GM23338 (cell line): ENCODE data around the gene NAALADL2.

Experiments
- CREB1 ChIP-seq: fragments of 250-450 bp; sonication (Bioruptor Pico); IDR thresholded peaks from 2 replicates; pipeline ENCODE4 v1.5.0; 2020; ENCODE audit warnings: low read depth, mild to moderate bottlenecking, moderate library complexity
- EZH2 ChIP-seq: fragments of 200-600 bp; sonication (generic); IDR thresholded peaks from one replicate; pipeline ENCODE4 v1.8.0; 2017; ENCODE audit warnings: antibody characterized with exemption, mild to moderate bottlenecking, low read depth; ENCODE audit not compliant: unreplicated experiment
- EZH2phosphoT487 ChIP-seq: fragments of 200-600 bp; sonication (generic); IDR thresholded peaks from one replicate; pipeline ENCODE4 v1.8.1; 2018; ENCODE audit warnings: antibody characterized with exemption; ENCODE audit not compliant: unreplicated experiment
- JUNB ChIP-seq: IDR thresholded peaks from one replicate; pipeline ENCODE4 v1.6.1; 2016; ENCODE audit warnings: antibody characterized with exemption; ENCODE audit not compliant: unreplicated experiment
- NANOG ChIP-seq: IDR thresholded peaks from 2 replicates; pipeline ENCODE4 v1.6.1; 2016; ENCODE audit warnings: antibody characterized with exemption, borderline replicate concordance
- POLR2AphosphoS5 ChIP-seq: IDR thresholded peaks from 2 replicates; pipeline ENCODE4 v1.6.1; 2016; ENCODE audit warnings: antibody characterized with exemption, low read depth
- STAT1 ChIP-seq: IDR thresholded peaks from one replicate; pipeline ENCODE4 v1.6.1; 2016; ENCODE audit warnings: antibody characterized with exemption; ENCODE audit not compliant: unreplicated experiment
- ZNF331 ChIP-seq: fragments of 250-450 bp; sonication (Bioruptor Pico); IDR thresholded peaks from 2 replicates; pipeline ENCODE4 v1.5.0; 2020; ENCODE audit warnings: low read depth, mild to moderate bottlenecking, moderate library complexity
- TF ChIP-seq, protein P1 (sequence below), 2 experiments: fragments of 200-600 bp in 1 of 2; sonication (generic) in 1 of 2; conservative IDR thresholded peaks; 2 replicates each; pipeline versions ENCODE4 v1.5.1 to v1.6.1; 2016 to 2017; ENCODE audit warnings: antibody characterized with exemption in 2 of 2, low read depth in 2 of 2, mild to moderate bottlenecking in 2 of 2, moderate library complexity in 1 of 2
- TF ChIP-seq, protein P2 (sequence below): IDR thresholded peaks from one replicate; pipeline ENCODE4 v1.6.1; 2018; ENCODE audit warnings: antibody characterized with exemption; ENCODE audit not compliant: unreplicated experiment
- TF ChIP-seq, protein P3 (sequence below): fragments of 250-450 bp; sonication (Bioruptor Pico); IDR thresholded peaks from 2 replicates; pipeline ENCODE4 v1.5.0; 2020; ENCODE audit warnings: mild to moderate bottlenecking, moderate library complexity

DNA sequence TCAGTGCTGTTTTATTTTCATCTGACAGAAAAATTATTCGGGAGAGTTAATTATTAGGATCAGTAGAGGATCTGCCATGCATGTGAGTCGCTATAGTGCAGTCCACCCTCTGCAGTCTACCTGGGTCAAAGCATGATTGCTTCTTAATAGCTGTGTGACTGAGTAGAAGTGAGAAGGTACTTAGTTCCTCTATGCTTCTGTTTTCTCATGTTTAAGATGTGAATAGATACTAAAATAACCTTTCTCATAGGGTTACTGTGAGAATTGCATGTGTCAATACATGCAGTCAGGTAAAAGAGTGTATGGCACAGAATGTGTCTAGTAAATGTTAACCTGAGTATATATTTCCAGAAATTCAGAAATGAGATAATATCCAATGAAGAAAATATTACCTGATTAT lies 435.7 kb downstream of the NAALADL2 start:
- TF ChIP-seq, protein P1, sequence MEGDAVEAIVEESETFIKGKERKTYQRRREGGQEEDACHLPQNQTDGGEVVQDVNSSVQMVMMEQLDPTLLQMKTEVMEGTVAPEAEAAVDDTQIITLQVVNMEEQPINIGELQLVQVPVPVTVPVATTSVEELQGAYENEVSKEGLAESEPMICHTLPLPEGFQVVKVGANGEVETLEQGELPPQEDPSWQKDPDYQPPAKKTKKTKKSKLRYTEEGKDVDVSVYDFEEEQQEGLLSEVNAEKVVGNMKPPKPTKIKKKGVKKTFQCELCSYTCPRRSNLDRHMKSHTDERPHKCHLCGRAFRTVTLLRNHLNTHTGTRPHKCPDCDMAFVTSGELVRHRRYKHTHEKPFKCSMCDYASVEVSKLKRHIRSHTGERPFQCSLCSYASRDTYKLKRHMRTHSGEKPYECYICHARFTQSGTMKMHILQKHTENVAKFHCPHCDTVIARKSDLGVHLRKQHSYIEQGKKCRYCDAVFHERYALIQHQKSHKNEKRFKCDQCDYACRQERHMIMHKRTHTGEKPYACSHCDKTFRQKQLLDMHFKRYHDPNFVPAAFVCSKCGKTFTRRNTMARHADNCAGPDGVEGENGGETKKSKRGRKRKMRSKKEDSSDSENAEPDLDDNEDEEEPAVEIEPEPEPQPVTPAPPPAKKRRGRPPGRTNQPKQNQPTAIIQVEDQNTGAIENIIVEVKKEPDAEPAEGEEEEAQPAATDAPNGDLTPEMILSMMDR (conservative IDR thresholded peaks at IDR 0.05; ENCODE audit: low read depth in 2 of 2): no peak
- no peak for TF ChIP-seq POLR2AphosphoS5
- TF ChIP-seq JUNB: no peak
- TF ChIP-seq, protein P2, sequence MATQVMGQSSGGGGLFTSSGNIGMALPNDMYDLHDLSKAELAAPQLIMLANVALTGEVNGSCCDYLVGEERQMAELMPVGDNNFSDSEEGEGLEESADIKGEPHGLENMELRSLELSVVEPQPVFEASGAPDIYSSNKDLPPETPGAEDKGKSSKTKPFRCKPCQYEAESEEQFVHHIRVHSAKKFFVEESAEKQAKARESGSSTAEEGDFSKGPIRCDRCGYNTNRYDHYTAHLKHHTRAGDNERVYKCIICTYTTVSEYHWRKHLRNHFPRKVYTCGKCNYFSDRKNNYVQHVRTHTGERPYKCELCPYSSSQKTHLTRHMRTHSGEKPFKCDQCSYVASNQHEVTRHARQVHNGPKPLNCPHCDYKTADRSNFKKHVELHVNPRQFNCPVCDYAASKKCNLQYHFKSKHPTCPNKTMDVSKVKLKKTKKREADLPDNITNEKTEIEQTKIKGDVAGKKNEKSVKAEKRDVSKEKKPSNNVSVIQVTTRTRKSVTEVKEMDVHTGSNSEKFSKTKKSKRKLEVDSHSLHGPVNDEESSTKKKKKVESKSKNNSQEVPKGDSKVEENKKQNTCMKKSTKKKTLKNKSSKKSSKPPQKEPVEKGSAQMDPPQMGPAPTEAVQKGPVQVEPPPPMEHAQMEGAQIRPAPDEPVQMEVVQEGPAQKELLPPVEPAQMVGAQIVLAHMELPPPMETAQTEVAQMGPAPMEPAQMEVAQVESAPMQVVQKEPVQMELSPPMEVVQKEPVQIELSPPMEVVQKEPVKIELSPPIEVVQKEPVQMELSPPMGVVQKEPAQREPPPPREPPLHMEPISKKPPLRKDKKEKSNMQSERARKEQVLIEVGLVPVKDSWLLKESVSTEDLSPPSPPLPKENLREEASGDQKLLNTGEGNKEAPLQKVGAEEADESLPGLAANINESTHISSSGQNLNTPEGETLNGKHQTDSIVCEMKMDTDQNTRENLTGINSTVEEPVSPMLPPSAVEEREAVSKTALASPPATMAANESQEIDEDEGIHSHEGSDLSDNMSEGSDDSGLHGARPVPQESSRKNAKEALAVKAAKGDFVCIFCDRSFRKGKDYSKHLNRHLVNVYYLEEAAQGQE: no peak
- TF ChIP-seq EZH2: no peak
- no peak for TF ChIP-seq EZH2phosphoT487
- TF ChIP-seq, protein P3, sequence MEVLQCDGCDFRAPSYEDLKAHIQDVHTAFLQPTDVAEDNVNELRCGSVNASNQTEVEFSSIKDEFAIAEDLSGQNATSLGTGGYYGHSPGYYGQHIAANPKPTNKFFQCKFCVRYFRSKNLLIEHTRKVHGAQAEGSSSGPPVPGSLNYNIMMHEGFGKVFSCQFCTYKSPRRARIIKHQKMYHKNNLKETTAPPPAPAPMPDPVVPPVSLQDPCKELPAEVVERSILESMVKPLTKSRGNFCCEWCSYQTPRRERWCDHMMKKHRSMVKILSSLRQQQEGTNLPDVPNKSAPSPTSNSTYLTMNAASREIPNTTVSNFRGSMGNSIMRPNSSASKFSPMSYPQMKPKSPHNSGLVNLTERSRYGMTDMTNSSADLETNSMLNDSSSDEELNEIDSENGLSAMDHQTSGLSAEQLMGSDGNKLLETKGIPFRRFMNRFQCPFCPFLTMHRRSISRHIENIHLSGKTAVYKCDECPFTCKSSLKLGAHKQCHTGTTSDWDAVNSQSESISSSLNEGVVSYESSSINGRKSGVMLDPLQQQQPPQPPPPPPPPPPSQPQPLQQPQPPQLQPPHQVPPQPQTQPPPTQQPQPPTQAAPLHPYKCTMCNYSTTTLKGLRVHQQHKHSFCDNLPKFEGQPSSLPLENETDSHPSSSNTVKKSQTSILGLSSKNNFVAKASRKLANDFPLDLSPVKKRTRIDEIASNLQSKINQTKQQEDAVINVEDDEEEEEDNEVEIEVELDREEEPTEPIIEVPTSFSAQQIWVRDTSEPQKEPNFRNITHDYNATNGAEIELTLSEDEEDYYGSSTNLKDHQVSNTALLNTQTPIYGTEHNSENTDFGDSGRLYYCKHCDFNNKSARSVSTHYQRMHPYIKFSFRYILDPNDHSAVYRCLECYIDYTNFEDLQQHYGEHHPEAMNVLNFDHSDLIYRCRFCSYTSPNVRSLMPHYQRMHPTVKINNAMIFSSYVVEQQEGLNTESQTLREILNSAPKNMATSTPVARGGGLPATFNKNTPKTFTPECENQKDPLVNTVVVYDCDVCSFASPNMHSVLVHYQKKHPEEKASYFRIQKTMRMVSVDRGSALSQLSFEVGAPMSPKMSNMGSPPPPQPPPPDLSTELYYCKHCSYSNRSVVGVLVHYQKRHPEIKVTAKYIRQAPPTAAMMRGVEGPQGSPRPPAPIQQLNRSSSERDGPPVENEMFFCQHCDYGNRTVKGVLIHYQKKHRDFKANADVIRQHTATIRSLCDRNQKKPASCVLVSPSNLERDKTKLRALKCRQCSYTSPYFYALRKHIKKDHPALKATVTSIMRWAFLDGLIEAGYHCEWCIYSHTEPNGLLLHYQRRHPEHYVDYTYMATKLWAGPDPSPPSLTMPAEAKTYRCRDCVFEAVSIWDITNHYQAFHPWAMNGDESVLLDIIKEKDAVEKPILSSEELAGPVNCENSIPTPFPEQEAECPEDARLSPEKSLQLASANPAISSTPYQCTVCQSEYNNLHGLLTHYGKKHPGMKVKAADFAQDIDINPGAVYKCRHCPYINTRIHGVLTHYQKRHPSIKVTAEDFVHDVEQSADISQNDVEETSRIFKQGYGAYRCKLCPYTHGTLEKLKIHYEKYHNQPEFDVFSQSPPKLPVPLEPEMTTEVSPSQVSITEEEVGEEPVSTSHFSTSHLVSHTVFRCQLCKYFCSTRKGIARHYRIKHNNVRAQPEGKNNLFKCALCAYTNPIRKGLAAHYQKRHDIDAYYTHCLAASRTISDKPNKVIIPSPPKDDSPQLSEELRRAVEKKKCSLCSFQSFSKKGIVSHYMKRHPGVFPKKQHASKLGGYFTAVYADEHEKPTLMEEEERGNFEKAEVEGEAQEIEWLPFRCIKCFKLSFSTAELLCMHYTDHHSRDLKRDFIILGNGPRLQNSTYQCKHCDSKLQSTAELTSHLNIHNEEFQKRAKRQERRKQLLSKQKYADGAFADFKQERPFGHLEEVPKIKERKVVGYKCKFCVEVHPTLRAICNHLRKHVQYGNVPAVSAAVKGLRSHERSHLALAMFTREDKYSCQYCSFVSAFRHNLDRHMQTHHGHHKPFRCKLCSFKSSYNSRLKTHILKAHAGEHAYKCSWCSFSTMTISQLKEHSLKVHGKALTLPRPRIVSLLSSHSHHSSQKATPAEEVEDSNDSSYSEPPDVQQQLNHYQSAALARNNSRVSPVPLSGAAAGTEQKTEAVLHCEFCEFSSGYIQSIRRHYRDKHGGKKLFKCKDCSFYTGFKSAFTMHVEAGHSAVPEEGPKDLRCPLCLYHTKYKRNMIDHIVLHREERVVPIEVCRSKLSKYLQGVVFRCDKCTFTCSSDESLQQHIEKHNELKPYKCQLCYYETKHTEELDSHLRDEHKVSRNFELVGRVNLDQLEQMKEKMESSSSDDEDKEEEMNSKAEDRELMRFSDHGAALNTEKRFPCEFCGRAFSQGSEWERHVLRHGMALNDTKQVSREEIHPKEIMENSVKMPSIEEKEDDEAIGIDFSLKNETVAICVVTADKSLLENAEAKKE (CRISPR knock-in tag): no peak
- no peak for TF ChIP-seq NANOG
- no peak for TF ChIP-seq CREB1 (CRISPR knock-in tag)
- TF ChIP-seq ZNF331 (CRISPR knock-in tag): no peak
- TF ChIP-seq STAT1: no peak
